HG03108 (cell line): Measurements from ENCODE around the gene SAG.

Source experiments
- ATAC-seq: cut with Tn5 transposase; IDR thresholded peaks from one replicate; pipeline ENCODE4 v1.9.1; 2021; ENCODE audit warnings: moderate library complexity; ENCODE audit not compliant: unreplicated experiment

Gene SAG

GRCh38 chr2:233287871-233288270 lies 19.7 kb upstream of the SAG start:
- ATAC-seq, result no peak

GRCh38 chr2:233288663-233289062 lies 19.0 kb upstream of the SAG start:
- ATAC-seq, result no peak

GRCh38 chr2:233289648-233290047 lies 18.0 kb upstream of the SAG start:
- no peak for ATAC-seq

- ATAC-seq, result no peak
Observed at GRCh38 chr2:233290051-233290845, 17.4 kb upstream of the SAG start.

- ATAC-seq, result no peak
Observed at GRCh38 chr2:233295891-233296290, 11.7 kb upstream of the SAG start.

GRCh38 chr2:233297076-233297475 lies 10.5 kb upstream of the SAG start:
- ATAC-seq, result no peak

- no peak for ATAC-seq
Observed at GRCh38 chr2:233300401-233300800, 7.2 kb upstream of the SAG start.

- no peak for ATAC-seq
Observed at GRCh38 chr2:233301248-233301647, 6.4 kb upstream of the SAG start.

GRCh38 chr2:233301811-233302210 lies 5.8 kb upstream of the SAG start:
- ATAC-seq, result no peak

- no peak for ATAC-seq
Observed at GRCh38 chr2:233303252-233303651, 4.4 kb upstream of the SAG start.

- no peak for ATAC-seq
Observed at GRCh38 chr2:233311241-233311926, 3.8 kb downstream of the SAG start.

- ATAC-seq, result no peak
Observed at GRCh38 chr2:233312874-233313273, 5.3 kb downstream of the SAG start.

- ATAC-seq, result no peak
Observed at GRCh38 chr2:233314180-233314925, 6.7 kb downstream of the SAG start.

- ATAC-seq, result no peak
Observed at GRCh38 chr2:233317196-233317943, 9.8 kb downstream of the SAG start.

- ATAC-seq, result no peak
Observed at GRCh38 chr2:233319256-233319655, 11.6 kb downstream of the SAG start.

GRCh38 chr2:233320470-233320869 lies 12.9 kb downstream of the SAG start:
- ATAC-seq, result no peak

GRCh38 chr2:233321166-233321565 lies 13.6 kb downstream of the SAG start:
- no peak for ATAC-seq

- no peak for ATAC-seq
Observed at GRCh38 chr2:233323851-233324250, 16.2 kb downstream of the SAG start.

- ATAC-seq, result no peak
Observed at GRCh38 chr2:233325256-233325655, 17.6 kb downstream of the SAG start.

- no peak for ATAC-seq
Observed at GRCh38 chr2:233325814-233326213, 18.2 kb downstream of the SAG start.

- ATAC-seq, result no peak
Observed at GRCh38 chr2:233326500-233326899, 18.9 kb downstream of the SAG start.
